Ovary (tissue), 9 donors: ENCODE data around the gene TBX18. TPM values are rescaled to one million over a fixed set of nuclear protein-coding genes. Genes with fewer than 3 reads are reported as not detected.

Experiments
- DNase-seq, 5 donors: peaks; one replicate each; pipeline ENCODE4 v3.0.0-alpha.2; 2019 to 2020
- H3K27ac ChIP-seq, 2 donors: fragments of 200-600 bp; one replicate each; pipeline versions ENCODE4 v1.5.1 to v1.8.0; 2019 to 2022
- H3K27me3 ChIP-seq: fragments of 200-600 bp; one replicate; pipeline ENCODE4 v1.8.0; 2022
- H3K36me3 ChIP-seq: fragments of 200-600 bp; sonication (generic); one replicate; pipeline ENCODE4 v1.5.1; 2019
- H3K4me1 ChIP-seq: one replicate; pipeline ENCODE4 v1.8.1; 2013; ENCODE audit warnings: mild to moderate bottlenecking, moderate library complexity; ENCODE audit not compliant: insufficient read depth
- H3K4me3 ChIP-seq: fragments of 200-600 bp; sonication (generic); one replicate; pipeline ENCODE4 v1.5.1; 2017
- H3K9me3 ChIP-seq, 2 donors: fragments of 200-600 bp in 1 of 2; sonication (generic) in 1 of 2; one replicate each; pipeline versions ENCODE4 v1.5.1 to v1.8.1; 2013 to 2019; ENCODE audit warnings: mild to moderate bottlenecking in 1 of 2, moderate library complexity in 1 of 2
- CTCF ChIP-seq, 3 donors: fragments of 450-650 bp in 2 of 3; fragments of 200-600 bp in 1 of 3; IDR thresholded peaks; one replicate each; pipeline versions ENCODE4 v1.5.1 to v1.8.0; 2016 to 2022; ENCODE audit warnings: antibody characterized with exemption in 3 of 3, mild to moderate bottlenecking in 1 of 3
- EP300 ChIP-seq: sonication (generic); formaldehyde crosslinking; IDR thresholded peaks from one replicate; pipeline ENCODE4 v1.6.1; 2017; ENCODE audit warnings: antibody characterized with exemption
- POLR2A ChIP-seq: fragments of 450-650 bp; IDR thresholded peaks from one replicate; pipeline ENCODE4 v1.6.1; 2017; ENCODE audit warnings: antibody characterized with exemption, mild to moderate bottlenecking, moderate library complexity
- WGBS, 3 donors: extraction: QIAGEN DNeasy Blood & Tissue Kit in 1 of 3; methylation state at CpG; one replicate each; pipeline versions ENCODE4 v1.1.5 to v1.1.7; 2013 to 2017; 5-methylcytosine and 5-hydroxymethylcytosine counted together
- intact Hi-C, 4 donors: fragments of 100-400 bp; cut with DNase I; formaldehyde crosslinking; loops; one replicate each; pipeline versions ENCODE4 v1.11.0 to v1.15.1; 2022 to 2023
- polyA plus RNA-seq, 2 donors: library from polyadenylated mRNA; stranded (reverse); fragments of 200-250 nt in 1 of 2; fragments of 350-450 nt in 1 of 2; fragmentation: Illumina TruSeq in 1 of 2; extraction: RNeasy Lipid Tissue Mini Kit (QIAGEN cat#74804) in 1 of 2; gene quantifications; one replicate each; pipeline ENCODE4 v1.2.3, GENCODE V29; 2013 to 2014
- total RNA-seq, 7 donors: library from RNA; depleted of rRNA in 2 of 7; stranded (reverse); fragments of >200 nt in 2 of 7; fragmentation: NEBNext Ultra II Directional in 3 of 7; extraction: Animal tissue kit (Norgen Biotek cat#: 25700) in 3 of 7; gene quantifications; one replicate each; pipeline versions ENCODE4 v1.1.0 to v1.2.4, GENCODE V29; 2016 to 2023
- donor health status: DM: no; HTN: no; CAD: no; lungs with moderate emphysema.
- donor health status: DM: no; HTN: no; CAD: no.
- donor health status: Bipolar disorder and iron deficiency.
- donor health status: DM: yes; HTN: yes; CAD: no.
- donor health status: DM: no; HTN: no; CAD: no.
- donor health status: DM: yes; HTN: yes; CAD: no.

The TBX18 gene
- total and polyA plus RNA-seq, 9 donors, result 1.3 to 13.3 (median 5.4) TPM

GRCh38 chr6:84707171-84707570 is 57.2 kb downstream of the TBX18 start:
- 63 to 76% (median 76%) methylated on average over 3 of the region's 3 CpGs for WGBS, 3 donors
- no peak overlapping the region for H3K4me3 ChIP-seq
- H3K36me3 ChIP-seq, result no peaks in the 10 kb centered on the region
- TF ChIP-seq EP300, result no peak
- no peak for TF ChIP-seq POLR2A
- no peak for TF ChIP-seq CTCF (IDR thresholded peaks at IDR 0.05)
- intact Hi-C loops, result no loop called here
- DNase-seq, result no peak
- H3K9me3 ChIP-seq, result no peaks in the 10 kb centered on the region
- no peak overlapping the region for H3K27ac ChIP-seq
- H3K4me1 ChIP-seq, result no peaks in the 10 kb centered on the region
- H3K27me3 ChIP-seq, result no peaks in the 10 kb centered on the region

GRCh38 chr6:84696166-84696565 is 68.2 kb downstream of the TBX18 start:
- Histone ChIP-seq H3K27me3 (no peaks in the 10 kb centered on the region), H3K36me3 (no peaks in the 10 kb centered on the region), H3K27ac (no peak overlapping the region), H3K4me1 (no peaks in the 10 kb centered on the region), H3K9me3 (no peaks in the 10 kb centered on the region), H3K4me3 (no peak overlapping the region)
- WGBS, 3 donors, result 42 to 57% (median 50%) methylated on average over 1 of the region's 1 CpG
- TF ChIP-seq CTCF (IDR thresholded peaks at IDR 0.05) (no peak), EP300 (no peak), POLR2A (no peak)
- intact Hi-C loops, result no loop called here
- DNase-seq, result no peak

- Histone ChIP-seq H3K9me3 (no peaks in the 10 kb centered on the region), H3K4me1 (no peaks in the 10 kb centered on the region), H3K27ac (no peak overlapping the region), H3K27me3 (no peaks in the 10 kb centered on the region), H3K36me3 (no peaks in the 10 kb centered on the region), H3K4me3 (no peak overlapping the region)
- no peak for DNase-seq
- WGBS, 3 donors, result 90 to 95% (median 94%) methylated on average over 2 of the region's 2 CpGs
- intact Hi-C loops, result no loop called here
- TF ChIP-seq POLR2A (no peak), CTCF (IDR thresholded peaks at IDR 0.05) (no peak), EP300 (no peak)
Observed at GRCh38 chr6:84691978-84692623, 72.3 kb downstream of the TBX18 start.

GRCh38 chr6:84688141-84688873 is 76.1 kb downstream of the TBX18 start:
- WGBS, 3 donors, result 27 to 31% (median 31%) methylated on average over 7 of the region's 7 CpGs
- no peak for DNase-seq
- H3K9me3 ChIP-seq, result no peaks in the 10 kb centered on the region
- no peaks in the 10 kb centered on the region for H3K27me3 ChIP-seq
- no peak overlapping the region for H3K27ac ChIP-seq
- intact Hi-C loops, result no loop called here
- H3K36me3 ChIP-seq, result no peaks in the 10 kb centered on the region
- no peaks in the 10 kb centered on the region for H3K4me1 ChIP-seq
- H3K4me3 ChIP-seq, result no peak overlapping the region
- TF ChIP-seq CTCF (IDR thresholded peaks at IDR 0.05) (no peak), EP300 (no peak), POLR2A (no peak)
